GM04504 (cell line): ENCODE data around the gene SPATA2.
A peak's percentile ranks its signal among the peaks of the same experiment; 100 is the strongest.
"Not testable (repeated sequence)": the region's sequence is repeated elsewhere in the genome, so short reads cannot be mapped to it uniquely, and the experiment has no call there.

Experiments
- DNase-seq: peaks from one replicate; pipeline ENCODE4 v3.0.0-alpha.2; 2012; ENCODE audit warnings: low read depth

The SPATA2 gene

GRCh38 chr20:49904440-49905214 lies 10.7 kb downstream of the SPATA2 start:
- no peak for DNase-seq

- DNase-seq, result no peak
These were observed 13.7 kb downstream of the SPATA2 start for GRCh38 chr20:49901588-49901987.

- no peak for DNase-seq
These were observed 15.6 kb downstream of the SPATA2 start for GRCh38 chr20:49899541-49900383.

DNA sequence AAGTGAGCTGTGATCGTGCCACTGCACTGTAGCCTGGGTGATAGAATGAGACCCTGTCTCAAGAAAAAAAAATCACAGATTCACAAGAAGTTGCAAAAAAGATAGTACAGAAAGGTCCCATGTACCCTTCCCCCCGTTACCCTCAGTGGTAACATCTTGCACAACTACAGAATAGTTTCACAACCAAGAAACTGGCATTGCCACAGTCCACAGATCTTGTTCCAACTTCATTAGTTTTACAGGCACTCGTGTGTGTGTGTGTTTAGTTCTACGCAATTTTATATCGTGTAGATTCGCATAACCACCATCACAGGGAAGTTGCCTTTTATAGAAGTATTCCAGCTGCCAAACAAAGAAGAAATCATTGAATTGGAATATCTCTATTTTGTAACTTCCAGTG lies 19.1 kb downstream of the SPATA2 start:
- DNase-seq, result no peak

DNA sequence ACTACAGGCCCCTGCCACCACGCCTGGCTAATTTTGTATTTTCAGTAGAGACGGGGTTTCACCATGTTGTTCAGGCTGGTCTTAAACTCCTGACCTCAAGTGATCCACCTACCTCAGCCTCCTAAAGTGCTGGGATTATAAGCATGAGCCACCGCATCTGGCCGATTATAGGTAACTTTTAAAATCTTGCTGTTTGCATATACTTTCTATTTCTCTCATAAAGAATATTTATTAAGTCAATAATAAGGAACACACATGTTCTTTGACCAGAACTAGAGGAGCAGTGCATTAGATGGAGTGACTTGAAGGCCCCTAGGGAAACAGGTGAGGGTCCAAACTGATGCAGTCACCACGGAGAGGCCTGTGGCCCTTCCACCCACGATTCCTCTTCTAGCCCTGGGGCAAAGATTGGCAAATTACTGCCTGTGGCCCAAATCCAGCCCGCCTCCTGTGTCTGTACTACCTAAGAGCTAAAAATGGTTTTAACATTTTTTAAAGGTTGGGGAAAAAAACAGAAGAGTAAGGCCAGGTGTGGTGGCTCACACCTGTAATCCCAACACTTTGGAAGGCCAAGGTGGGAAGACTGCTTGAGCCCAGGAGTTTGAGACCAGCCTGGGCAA lies 19.7 kb downstream of the SPATA2 start:
- DNase-seq, result not testable (repeated sequence)

DNA sequence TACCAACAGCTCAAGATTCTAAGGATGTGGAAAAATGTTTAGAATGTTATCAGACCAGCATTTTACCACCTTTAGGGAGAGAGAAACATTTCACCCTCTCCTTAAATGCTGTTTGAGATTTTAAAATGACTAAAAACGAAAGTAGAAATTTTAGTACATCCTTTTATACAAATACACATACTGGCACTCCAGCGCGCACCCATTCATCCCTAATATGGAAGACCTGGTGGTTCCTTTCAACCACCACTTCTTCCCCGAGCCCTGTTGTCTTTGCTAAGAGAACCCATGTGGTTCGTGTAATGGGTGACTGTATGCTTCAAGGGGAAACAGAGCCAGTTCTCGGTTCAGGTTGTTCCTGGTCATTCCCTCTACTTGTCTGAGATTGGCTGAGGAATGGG lies 21.3 kb downstream of the SPATA2 start:
- DNase-seq, result no peak

DNA sequence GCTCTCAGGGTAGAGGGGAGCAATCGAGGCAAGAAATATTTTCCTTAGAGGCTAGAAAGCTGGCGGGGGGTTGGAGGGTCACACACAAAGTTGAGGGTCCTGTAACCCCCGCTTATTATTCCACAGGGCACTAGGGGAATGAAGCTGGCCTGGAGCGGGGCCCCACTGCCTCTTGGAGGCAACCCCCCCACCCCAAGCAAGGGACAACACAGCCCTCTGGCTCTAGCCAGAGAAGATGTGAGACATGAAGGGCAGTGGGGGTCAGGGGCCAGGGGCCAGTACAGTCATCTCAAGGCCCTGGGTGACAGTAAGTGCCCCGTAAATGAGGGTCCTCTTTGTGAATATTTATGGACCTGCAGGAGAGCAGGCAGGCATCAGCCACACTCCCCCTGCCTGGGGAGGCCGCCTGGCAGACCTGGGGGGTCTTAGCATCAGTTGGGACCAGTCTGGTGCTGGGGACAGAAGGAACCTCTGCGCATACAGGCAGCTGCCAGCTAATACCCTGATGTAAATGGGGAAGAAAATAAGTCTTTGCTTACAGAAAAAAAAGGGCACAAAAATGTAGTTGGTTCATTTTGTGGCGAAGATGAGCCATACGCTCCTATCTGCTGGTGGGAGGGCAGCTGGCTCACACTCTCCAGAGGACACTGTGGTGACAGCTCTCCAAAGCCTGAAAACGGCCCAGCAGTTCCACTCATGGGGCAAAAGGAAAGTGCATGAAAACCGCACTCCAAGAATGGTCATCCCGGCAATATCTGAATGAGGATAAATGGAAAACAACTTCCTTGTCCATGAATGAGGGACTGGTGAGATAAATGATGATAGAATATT lies 21.9 kb downstream of the SPATA2 start:
- no peak for DNase-seq

DNA sequence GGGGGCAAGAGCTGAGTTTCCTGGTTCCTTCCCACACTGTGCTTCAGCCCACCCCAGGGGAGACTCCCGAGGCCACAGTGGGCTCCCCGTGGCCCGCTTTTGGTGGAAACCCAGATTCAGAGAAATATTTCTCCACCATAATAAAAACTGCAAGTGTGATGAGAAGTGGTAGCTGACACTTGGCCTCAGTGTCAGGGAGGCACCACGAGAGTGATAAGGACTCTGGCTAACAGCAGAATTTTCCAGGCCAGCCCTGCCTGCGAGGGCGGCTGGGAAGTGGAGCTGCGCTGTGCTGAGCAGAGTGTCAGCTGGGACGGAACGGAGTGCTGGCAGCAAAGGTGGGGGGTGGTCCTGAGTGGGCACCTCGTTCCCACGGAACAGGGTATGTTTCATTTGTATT lies 22.5 kb downstream of the SPATA2 start:
- DNase-seq, result no peak

GRCh38 chr20:49892260-49892659 lies 23.1 kb downstream of the SPATA2 start:
- DNase-seq, result no peak

DNA sequence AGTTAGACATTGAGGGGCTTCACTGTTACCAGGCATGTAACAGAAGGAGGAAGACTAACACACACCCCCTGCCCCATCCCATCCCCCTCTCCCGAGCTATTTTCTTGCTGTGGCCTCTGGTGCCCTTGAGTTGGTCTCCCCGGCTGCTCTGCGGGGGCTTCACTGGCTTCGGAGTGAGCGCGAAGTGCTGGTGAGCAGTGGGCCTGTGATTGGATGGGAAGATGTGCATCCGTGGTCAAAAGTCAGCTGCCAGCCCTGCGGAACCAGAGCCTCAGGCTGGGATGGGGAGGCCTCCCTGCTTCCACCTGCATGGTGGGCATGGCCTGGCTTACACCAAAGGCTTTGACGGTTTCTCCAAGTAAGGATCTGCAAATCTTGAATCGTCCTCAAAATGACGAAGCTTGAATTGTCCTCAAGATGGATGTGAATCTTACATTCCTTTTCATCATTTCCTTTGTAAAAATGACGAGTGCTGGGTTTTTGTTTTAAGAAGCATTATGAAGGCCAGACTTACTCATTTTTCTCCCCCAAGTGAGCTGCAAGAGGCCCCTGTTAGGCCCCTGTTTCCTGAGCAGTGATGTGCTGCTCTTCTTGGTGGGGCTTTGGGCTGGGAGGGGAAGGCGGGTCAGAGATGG lies 23.7 kb downstream of the SPATA2 start:
- DNase-seq, result no peak

DNA sequence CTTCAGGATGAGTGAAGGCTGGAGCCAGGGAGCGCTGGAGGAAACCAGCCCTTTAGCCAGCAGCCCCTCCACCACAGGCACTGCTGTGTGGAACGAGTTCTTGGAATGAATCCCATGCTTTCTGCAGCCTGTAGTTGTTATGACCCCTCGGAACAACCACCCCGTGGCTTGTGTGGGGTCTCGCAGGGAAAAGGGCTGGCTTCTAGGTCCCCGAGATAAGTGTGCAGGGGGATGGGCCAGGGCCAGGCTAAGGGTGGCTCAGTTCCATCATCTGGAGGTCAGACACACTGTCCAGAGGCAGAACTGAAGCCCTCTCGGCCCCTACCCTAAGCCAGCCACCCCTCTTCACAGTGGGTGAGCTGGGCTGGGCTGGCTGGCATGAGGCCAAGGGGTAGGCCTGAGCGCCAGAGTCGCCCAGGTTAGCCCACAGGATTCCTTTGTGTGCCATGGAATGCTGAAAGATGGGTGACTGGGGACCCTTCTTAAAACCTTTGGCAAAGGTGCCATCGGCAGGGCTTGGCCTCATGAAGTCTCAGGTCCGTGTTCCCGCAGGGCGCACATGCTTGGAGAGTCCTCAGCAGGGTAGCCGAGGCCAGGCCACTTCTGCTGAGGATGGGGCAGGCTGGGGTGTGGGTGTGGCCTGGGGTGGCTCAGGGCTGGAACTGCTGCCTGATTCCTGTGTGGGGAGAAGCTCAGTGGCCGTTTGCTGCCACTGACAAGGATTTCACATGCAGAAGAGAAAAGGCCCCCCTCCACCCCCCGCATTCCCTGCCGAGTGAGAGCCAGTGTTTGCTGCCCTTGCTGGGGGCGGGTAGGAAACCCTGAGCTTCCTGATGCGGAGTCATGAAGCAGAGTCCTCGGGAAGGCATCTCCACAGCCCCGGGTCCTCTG lies 24.6 kb downstream of the SPATA2 start:
- no peak for DNase-seq

- DNase-seq, result no peak
These were observed 25.4 kb downstream of the SPATA2 start for GRCh38 chr20:49889935-49890333.

DNA sequence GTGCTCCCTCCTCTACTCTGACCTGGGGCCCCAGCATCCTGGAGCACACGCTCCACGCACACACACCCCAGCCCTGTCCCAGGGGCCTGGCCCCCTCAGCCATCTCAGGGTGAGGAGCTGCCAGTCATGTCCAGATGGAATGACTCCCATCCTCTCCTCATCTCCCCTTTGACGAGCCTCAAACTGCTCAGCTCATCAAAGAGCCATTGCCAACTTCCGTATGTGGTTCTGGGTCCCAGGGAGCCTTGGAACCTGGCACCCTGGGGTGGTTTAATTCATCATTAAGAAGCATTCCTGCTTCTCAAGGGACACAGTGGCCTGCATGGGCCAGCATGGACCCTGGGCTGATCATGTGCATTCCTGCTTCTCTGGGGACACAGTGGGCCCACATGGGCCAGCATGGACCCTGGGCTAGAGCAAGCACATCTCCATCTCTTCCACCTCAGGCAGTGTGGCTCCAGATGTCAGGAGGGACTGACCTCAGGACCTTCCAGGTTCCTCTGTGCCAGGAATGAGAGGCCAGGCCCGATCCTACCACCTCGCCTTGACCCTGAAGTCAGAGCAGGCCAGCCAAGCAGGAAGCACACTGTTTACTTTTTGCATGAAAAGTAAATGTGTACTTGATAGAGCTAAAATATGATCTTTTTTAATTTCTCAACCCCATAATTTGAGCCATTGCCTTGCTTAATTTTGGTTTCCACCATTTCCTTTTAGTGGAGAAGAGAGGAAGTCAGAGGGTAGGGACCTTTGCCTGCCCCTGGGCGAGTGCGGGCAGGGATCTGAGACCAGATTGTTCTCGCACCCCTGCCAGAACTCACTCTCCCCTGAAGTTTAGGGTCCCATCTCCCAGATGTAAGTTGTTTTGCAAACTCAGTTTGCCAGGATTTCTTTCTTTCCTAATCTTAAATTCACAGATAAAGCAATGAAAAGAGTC lies 26.1 kb downstream of the SPATA2 start:
- DNase-seq, result no peak

- DNase-seq, result peak; percentile 11
These were observed 26.9 kb downstream of the SPATA2 start for GRCh38 chr20:49888212-49889000.

DNA sequence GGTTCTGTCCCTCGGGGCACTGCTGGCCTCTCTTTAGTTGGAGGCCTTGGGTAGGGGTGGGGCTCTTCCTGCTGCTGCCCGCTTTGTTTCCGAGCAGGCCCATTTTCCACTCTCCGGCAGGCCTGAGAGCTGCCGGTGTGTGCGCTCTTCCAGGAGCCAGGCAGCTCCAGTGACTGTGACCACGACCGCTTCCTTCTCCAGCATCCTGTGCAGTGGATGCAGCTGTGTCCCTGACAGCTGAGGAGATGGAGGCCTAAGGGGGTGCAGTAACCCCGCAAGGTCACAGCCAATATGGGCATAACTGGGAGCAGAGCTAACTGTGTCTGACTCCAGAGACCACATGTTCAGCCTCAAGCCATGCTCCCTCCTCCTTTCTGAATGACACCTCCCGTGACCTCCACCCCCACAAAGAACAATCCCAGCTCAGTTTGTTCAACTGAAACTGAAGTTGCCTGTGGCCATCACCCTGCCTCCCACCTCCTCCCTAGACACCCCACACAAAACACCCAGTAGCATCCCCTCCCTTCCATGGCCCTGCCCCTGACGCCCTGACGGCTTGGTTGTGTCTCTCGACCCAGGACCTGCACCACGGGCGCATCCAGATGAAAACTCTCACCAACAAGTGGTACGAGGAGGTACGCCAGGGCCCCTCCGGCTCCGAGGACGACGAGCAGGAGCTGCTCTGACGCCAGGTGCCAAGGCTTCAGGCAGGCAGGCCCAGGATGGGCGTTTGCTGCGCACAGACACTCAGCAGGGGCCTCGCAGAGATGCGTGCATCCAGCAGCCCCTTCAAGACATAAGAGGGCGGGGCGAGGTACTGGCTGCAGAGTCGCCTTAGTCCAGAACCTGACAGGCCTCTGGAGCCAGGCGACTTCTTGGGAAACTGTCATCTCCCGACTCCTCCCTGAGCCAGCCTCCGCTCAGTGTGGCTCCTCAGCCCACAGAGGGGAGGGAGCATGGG lies 27.8 kb downstream of the SPATA2 start:
- DNase-seq, result no peak

GRCh38 chr20:49886571-49887213 lies 28.6 kb downstream of the SPATA2 start:
- DNase-seq, result no peak
